ENCODE data around the gene SEC14L5.

DNA sequence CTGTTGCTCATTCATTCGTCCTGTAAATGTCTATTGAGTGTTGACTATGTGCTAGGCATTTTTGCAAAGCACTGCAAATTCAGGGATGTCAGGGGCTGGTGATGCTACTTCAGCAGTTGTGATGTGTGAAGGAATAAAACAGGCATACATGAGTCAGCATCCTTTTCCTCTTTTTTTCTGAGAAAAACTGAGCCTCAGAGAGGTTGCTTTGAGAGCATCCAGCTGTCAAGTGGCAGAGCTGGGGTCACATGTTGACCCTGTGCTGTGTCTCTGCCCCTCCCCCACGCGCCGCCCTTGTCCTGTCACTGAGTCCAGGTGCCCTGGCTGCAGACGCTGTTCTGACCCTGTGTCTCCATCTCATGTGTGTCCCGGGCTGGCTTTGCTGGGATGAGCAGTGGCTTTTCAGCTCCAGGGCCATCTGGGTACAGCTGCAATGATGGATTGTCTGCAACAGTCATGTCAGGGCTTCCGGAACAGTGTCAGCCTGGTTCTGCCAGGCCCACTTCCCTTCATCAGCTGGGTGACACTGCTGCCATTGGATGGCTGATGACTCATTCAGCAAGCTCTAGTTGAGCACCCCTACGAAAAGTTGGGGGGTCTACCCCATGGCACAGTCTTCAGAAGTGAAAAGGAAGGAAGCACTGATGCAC, 14.9 kb downstream of the SEC14L5 start:
- no peak for TF ChIP-seq EZH2phosphoT487 (IDR thresholded peaks at IDR 0.05; ENCODE audit: borderline replicate concordance, low read length)
- TF ChIP-seq, protein P1, sequence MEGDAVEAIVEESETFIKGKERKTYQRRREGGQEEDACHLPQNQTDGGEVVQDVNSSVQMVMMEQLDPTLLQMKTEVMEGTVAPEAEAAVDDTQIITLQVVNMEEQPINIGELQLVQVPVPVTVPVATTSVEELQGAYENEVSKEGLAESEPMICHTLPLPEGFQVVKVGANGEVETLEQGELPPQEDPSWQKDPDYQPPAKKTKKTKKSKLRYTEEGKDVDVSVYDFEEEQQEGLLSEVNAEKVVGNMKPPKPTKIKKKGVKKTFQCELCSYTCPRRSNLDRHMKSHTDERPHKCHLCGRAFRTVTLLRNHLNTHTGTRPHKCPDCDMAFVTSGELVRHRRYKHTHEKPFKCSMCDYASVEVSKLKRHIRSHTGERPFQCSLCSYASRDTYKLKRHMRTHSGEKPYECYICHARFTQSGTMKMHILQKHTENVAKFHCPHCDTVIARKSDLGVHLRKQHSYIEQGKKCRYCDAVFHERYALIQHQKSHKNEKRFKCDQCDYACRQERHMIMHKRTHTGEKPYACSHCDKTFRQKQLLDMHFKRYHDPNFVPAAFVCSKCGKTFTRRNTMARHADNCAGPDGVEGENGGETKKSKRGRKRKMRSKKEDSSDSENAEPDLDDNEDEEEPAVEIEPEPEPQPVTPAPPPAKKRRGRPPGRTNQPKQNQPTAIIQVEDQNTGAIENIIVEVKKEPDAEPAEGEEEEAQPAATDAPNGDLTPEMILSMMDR (IDR thresholded peaks at IDR 0.05; ENCODE audit: low read depth, low read length, poor library complexity, severe bottlenecking), result no peak

Measured in DOHH2 (cell line).